Measurements from ENCODE around the gene DMXL1.

DMXL1 gene

GRCh38 chr5:119255571-119256356 lies 184.9 kb downstream of the DMXL1 start:
- H3K36me3 ChIP-seq (ENCODE audit: insufficient read depth): no peaks in the 10 kb centered on the region
- no peaks in the 10 kb centered on the region for H3K79me2 ChIP-seq (ENCODE audit: insufficient read depth, low read depth)
- H4K20me1 ChIP-seq (ENCODE audit: insufficient read depth): no peaks in the 10 kb centered on the region
- no peak overlapping the region for H3K9ac ChIP-seq
- H3K27me3 ChIP-seq (ENCODE audit: insufficient read depth, low read depth): no peaks in the 10 kb centered on the region
- no peak overlapping the region for H3K4me3 ChIP-seq (IDR thresholded peaks at IDR 0.05; ENCODE audit: insufficient read depth, low read depth, low read length)
- H3K4me1 ChIP-seq (ENCODE audit: low read depth, poor library complexity, severe bottlenecking): peaks cover 6% of the 10 kb centered on the region
- no peak overlapping the region for H3K4me2 ChIP-seq
- H2AFZ ChIP-seq (ENCODE audit: low read depth): no peak overlapping the region
- peak; percentile 40; the same call in 1 of the 2 replicates for TF ChIP-seq CTCF (conservative IDR thresholded peaks at IDR 0.05; ENCODE audit: low read depth, low read length)
- no peak overlapping the region for H3K27ac ChIP-seq

- no peak overlapping the region for H2AFZ ChIP-seq (ENCODE audit: low read depth)
- H3K27ac ChIP-seq: no peak overlapping the region
- no peaks in the 10 kb centered on the region for H3K36me3 ChIP-seq (ENCODE audit: insufficient read depth)
- no peaks in the 10 kb centered on the region for H3K79me2 ChIP-seq (ENCODE audit: insufficient read depth, low read depth)
- H4K20me1 ChIP-seq (ENCODE audit: insufficient read depth): no peaks in the 10 kb centered on the region
- H3K4me1 ChIP-seq (ENCODE audit: low read depth, poor library complexity, severe bottlenecking): no peaks in the 10 kb centered on the region
- TF ChIP-seq CTCF (conservative IDR thresholded peaks at IDR 0.05; ENCODE audit: low read depth, low read length): no peak
- no peak overlapping the region for H3K9ac ChIP-seq
- no peak overlapping the region for H3K4me2 ChIP-seq
- no peak overlapping the region for H3K4me3 ChIP-seq (IDR thresholded peaks at IDR 0.05; ENCODE audit: insufficient read depth, low read depth, low read length)
- H3K27me3 ChIP-seq (ENCODE audit: insufficient read depth, low read depth): no peaks in the 10 kb centered on the region
Measured at GRCh38 chr5:119257613-119258012, 186.7 kb downstream of the DMXL1 start.

- Histone ChIP-seq H3K4me1 (ENCODE audit: low read depth, poor library complexity, severe bottlenecking) (no peaks in the 10 kb centered on the region), H3K27ac (no peak overlapping the region), H4K20me1 (ENCODE audit: insufficient read depth) (no peaks in the 10 kb centered on the region), H3K9ac (no peak overlapping the region), H3K4me2 (no peak overlapping the region), H3K36me3 (ENCODE audit: insufficient read depth) (no peaks in the 10 kb centered on the region), H3K27me3 (ENCODE audit: insufficient read depth, low read depth) (no peaks in the 10 kb centered on the region), H3K4me3 (IDR thresholded peaks at IDR 0.05; ENCODE audit: insufficient read depth, low read depth, low read length) (no peak overlapping the region), H3K79me2 (ENCODE audit: insufficient read depth, low read depth) (no peaks in the 10 kb centered on the region), H2AFZ (ENCODE audit: low read depth) (no peak overlapping the region)
- no peak for TF ChIP-seq CTCF (conservative IDR thresholded peaks at IDR 0.05; ENCODE audit: low read depth, low read length)
Measured at GRCh38 chr5:119263639-119264038, 192.8 kb downstream of the DMXL1 start.

GRCh38 chr5:119264186-119264585 lies 193.3 kb downstream of the DMXL1 start:
- no peak overlapping the region for H3K4me2 ChIP-seq
- no peak overlapping the region for H3K27ac ChIP-seq
- no peaks in the 10 kb centered on the region for H4K20me1 ChIP-seq (ENCODE audit: insufficient read depth)
- no peak for TF ChIP-seq CTCF (conservative IDR thresholded peaks at IDR 0.05; ENCODE audit: low read depth, low read length)
- no peaks in the 10 kb centered on the region for H3K27me3 ChIP-seq (ENCODE audit: insufficient read depth, low read depth)
- no peaks in the 10 kb centered on the region for H3K79me2 ChIP-seq (ENCODE audit: insufficient read depth, low read depth)
- no peaks in the 10 kb centered on the region for H3K36me3 ChIP-seq (ENCODE audit: insufficient read depth)
- H3K4me1 ChIP-seq (ENCODE audit: low read depth, poor library complexity, severe bottlenecking): no peaks in the 10 kb centered on the region
- H2AFZ ChIP-seq (ENCODE audit: low read depth): no peak overlapping the region
- no peak overlapping the region for H3K9ac ChIP-seq
- no peak overlapping the region for H3K4me3 ChIP-seq (IDR thresholded peaks at IDR 0.05; ENCODE audit: insufficient read depth, low read depth, low read length)

Data from KMS-11 (cell line).